ENCODE measurements around the gene MCMBP.
A peak's percentile ranks its signal among the peaks of the same experiment; 100 is the strongest.
"Not testable (repeated sequence)": the region's sequence is repeated elsewhere in the genome, so short reads cannot be mapped to it uniquely, and the experiment has no call there.

The MCMBP gene

GRCh38 chr10:119872860-119873681 lies 428 bp upstream of the MCMBP start:
- peak; percentile 88 for DNase-seq

DNA sequence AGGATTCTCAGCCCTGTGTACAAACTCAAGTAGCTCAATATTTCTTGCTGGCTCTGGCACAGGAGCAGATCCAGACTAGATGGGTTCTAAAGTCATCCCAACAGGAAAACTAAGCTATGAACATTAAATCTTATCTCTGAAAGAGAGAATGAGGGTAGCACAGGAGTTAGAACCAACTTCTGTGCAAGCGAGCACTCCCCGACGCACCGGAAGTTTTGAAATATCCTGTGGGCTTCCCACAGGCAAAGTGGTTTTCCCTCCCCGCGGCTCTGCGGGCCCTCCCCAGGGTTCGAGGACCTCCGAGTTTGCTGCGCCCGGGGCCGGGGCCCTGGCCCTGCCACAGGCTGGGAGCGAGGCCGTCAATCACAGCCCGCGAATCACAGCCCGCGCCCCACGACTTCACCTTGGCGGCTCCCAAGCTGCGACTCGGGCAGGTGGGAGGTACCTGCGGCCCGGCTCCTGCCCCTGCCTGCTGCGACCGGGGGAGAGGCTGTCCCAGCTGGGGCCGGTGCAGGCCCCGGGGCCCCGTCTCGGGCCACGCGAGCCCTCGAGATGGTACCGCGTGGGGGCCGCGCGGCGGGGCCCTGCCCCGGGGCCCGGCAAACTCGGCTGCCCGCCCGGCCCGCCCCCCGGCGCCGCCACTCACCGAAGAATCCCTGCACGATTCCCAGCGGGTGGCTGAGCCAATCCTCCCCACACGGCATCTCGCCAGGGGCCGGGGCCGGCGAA lies 598 bp downstream of the MCMBP start:
- peak; percentile 72 for DNase-seq

- DNase-seq, result not testable (repeated sequence)
Observed at GRCh38 chr10:119869398-119869797, 3.2 kb downstream of the MCMBP start.

GRCh38 chr10:119867317-119867716 lies 5.3 kb downstream of the MCMBP start:
- no peak for DNase-seq

GRCh38 chr10:119865699-119866240 lies 6.9 kb downstream of the MCMBP start:
- DNase-seq, result no peak

GRCh38 chr10:119863951-119864565 lies 8.6 kb downstream of the MCMBP start:
- DNase-seq, result no peak

- no peak for DNase-seq
Observed at GRCh38 chr10:119862524-119862923, 10.1 kb downstream of the MCMBP start.

DNA sequence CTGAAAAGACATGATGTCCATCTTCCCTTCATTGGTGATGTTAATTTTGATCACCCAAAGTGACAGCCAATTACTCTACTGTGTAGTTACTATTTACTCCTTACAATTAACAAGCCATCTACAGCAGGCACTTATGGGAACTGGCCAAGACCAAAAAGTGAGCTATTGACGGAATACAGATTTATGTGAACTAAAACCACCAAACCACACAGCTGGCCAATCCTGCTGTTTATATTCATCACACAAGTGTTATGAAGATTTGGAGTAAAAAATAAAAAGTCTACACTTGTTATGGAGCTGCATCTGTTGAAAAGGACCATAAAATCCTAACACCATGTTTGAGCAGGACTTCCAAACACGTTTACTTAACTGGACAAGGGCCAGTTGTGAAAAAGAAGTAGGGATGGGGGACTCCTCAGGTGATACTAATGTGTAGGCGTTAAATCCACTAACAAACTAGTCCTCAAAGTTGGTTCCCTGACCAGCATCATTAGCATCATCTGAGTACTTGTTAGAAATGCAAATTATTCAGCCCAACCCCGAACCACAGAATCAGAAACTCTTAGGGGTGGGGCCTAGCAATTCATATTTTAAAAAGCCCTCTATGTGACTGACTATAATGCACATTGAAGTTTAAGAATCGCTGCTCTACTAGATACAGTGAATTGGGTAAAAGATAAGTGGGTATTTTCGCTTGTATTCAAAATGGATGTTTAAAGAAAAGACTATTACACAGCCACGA lies 11.6 kb downstream of the MCMBP start:
- DNase-seq, result no peak

GRCh38 chr10:119859420-119860258 lies 13.0 kb downstream of the MCMBP start:
- peak; percentile 43 for DNase-seq

GRCh38 chr10:119858063-119858462 lies 14.6 kb downstream of the MCMBP start:
- DNase-seq, result no peak

DNA sequence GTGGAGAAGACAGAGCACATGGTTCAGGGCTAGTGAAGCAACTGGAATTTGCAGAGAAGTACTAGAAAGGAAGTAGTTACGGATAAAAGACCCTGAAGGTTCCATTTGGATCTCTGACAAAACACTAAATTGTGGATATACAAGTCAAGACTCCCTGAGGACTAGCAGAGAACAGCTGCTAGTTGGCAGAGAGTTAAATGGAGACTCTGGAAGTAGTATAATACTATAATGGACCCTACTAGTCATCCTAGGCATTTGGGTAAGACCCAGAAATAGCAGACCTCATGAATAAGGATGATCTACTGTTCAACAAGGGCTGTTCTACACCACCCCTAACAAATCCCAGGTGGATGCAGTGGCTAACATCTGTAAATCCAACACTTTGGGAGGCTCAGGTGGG lies 19.1 kb downstream of the MCMBP start:
- no peak for DNase-seq

GRCh38 chr10:119852822-119853221 lies 19.8 kb downstream of the MCMBP start:
- no peak for DNase-seq

GRCh38 chr10:119852277-119852676 lies 20.4 kb downstream of the MCMBP start:
- no peak for DNase-seq

DNA sequence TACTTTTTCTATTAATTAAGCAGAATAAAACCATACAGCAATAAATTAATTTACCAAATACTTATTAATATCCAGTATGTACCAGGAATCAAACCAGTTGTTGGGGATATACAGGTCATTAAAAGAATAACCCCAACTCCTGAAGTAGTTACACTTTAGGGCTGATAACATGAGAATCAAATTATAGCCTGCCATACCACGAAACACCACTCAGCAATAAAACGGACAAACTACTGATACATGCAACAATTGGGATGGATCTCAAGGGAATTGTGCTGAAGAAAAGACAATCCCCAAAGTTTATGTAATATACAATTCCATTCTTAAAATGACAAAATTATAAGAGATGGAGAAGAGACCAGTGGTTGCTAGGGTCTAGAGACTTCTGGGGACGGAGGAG lies 22.7 kb downstream of the MCMBP start:
- DNase-seq, result no peak

DNA sequence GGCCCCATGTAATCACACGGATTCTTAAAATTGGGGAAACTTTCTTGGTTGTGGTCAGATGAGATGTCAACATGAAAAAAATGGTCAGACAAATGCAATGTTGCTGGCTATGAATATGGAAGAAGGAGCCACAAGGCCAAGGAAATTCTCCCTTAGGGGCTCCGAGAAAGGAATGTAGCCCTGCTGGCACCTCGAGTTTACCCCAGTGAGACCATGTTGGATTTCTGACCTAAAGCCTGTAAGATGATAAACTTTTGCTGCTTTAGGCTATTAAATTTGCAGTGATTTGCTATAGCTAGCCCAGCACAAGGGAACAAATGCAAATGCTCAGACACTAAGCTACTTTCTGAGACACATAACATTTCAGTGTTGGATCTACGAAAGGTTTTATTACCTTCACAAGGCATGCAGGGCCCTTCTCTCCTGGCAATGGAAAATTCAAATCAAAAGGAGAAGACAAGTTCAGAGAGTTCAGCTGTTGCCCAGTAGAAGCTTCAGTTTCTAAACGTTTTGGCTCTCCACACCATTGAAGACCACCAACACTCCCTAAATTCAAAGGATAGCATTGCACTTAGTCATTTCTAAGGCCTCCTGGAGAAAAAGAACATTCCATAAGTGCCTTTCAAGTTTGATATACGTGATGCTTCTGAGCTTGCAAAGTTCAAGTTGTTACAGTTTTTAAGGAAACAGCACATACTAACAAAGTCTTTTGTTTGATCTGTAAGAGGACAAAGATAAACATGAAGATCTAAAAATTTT lies 23.4 kb downstream of the MCMBP start:
- DNase-seq, result no peak

GRCh38 chr10:119845656-119846055 lies 27.0 kb downstream of the MCMBP start:
- DNase-seq, result no peak

GRCh38 chr10:119834188-119834587 lies 38.5 kb downstream of the MCMBP start:
- no peak for DNase-seq

GRCh38 chr10:119832951-119833350 lies 39.7 kb downstream of the MCMBP start:
- no peak for DNase-seq

GRCh38 chr10:119831656-119832055 lies 41.0 kb downstream of the MCMBP start:
- DNase-seq, result no peak

DNA sequence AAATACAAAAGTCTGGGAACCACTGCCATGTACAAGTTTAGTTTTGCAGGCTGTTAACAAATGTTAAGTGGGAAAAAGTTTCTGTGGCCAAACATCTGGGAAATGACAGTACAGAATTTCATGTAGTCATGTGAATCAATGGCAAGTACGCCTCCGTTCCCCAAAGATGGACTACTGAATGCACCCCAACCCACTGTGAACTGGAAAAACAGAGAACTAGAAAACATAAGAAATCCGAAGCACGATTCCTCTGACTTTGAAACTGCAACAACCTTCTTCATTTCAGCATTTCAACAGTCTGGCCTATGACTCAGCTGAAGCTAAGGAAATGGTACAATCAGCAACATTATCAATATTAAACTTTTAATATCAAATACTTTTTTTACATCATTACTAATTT lies 41.8 kb downstream of the MCMBP start:
- no peak for DNase-seq

DNA sequence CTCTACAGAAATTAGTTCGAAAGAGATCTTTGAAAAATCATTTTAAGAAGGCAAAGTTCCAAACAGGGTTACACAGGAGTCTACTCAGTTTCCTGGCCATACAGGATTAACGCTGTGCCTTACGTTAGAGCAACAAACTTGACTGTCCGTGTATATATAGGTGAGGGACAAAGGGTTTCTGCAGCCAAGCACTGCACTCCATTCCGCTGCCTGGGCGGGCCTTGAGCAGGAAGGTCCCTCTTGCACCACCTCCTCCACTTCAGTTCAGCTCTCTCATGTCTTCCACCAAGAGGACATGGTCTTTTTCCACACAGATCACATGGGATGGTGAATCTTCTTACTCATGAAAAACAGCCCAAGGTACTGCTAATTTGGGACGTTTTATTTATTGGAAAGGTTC lies 43.2 kb downstream of the MCMBP start:
- no peak for DNase-seq
